ENCODE measurements around the gene ACSM4. TPM values are rescaled to one million over a fixed set of nuclear protein-coding genes. Genes with fewer than 3 reads are reported as not detected.
A peak's percentile ranks its signal among the peaks of the same experiment; 100 is the strongest.

Gene ACSM4
- total and polyA plus RNA-seq, 9 of the 15 experiments (the other 6 are each of a cell fraction or from before 2014, with no cell fraction given) = not detected

DNA sequence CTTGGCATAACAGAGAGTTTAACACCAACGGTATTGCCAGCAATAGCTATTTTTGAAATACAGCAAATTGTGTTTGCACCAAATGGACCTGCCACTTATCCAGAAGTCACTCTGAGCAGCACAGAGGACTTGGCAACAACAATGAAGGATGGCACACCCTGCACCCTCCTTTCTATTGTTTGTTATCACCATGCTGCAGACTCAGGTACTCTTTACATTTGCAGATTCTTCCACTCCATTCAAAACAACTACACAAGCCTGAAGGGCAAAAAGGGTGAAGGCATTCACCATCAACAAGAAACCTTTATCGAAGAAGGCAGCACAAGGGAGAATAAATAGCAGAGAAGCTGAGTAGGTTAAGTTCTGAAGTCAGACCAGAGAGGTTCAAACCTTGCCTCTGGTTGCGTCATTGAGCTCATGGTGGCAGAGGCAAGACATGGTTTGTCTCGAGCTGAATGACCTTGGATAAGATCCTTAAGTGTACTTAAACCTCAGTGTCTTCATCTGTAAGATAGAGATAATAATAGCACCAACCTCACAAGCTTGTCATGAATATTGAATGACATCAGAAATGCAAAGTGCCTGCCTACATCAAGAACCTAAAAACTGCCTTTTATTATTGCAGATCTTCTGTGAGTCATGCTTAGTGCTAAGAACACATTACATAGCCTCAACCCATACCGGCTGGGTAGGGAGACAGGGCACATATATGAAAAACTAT, 1.4 kb upstream of the ACSM4 start (continued):
- TF ChIP-seq, protein P1, sequence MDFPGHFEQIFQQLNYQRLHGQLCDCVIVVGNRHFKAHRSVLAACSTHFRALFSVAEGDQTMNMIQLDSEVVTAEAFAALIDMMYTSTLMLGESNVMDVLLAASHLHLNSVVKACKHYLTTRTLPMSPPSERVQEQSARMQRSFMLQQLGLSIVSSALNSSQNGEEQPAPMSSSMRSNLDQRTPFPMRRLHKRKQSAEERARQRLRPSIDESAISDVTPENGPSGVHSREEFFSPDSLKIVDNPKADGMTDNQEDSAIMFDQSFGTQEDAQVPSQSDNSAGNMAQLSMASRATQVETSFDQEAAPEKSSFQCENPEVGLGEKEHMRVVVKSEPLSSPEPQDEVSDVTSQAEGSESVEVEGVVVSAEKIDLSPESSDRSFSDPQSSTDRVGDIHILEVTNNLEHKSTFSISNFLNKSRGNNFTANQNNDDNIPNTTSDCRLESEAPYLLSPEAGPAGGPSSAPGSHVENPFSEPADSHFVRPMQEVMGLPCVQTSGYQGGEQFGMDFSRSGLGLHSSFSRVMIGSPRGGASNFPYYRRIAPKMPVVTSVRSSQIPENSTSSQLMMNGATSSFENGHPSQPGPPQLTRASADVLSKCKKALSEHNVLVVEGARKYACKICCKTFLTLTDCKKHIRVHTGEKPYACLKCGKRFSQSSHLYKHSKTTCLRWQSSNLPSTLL (IDR thresholded peaks at IDR 0.05) = no peak
- TF ChIP-seq, protein P2, sequence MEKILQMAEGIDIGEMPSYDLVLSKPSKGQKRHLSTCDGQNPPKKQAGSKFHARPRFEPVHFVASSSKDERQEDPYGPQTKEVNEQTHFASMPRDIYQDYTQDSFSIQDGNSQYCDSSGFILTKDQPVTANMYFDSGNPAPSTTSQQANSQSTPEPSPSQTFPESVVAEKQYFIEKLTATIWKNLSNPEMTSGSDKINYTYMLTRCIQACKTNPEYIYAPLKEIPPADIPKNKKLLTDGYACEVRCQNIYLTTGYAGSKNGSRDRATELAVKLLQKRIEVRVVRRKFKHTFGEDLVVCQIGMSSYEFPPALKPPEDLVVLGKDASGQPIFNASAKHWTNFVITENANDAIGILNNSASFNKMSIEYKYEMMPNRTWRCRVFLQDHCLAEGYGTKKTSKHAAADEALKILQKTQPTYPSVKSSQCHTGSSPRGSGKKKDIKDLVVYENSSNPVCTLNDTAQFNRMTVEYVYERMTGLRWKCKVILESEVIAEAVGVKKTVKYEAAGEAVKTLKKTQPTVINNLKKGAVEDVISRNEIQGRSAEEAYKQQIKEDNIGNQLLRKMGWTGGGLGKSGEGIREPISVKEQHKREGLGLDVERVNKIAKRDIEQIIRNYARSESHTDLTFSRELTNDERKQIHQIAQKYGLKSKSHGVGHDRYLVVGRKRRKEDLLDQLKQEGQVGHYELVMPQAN (IDR thresholded peaks at IDR 0.05; ENCODE audit: borderline replicate concordance) = no peak
- TF ChIP-seq STAG1 (CRISPR knock-in tag; IDR thresholded peaks at IDR 0.05; ENCODE audit: borderline replicate concordance) = no peak
- TF ChIP-seq HMG20B (CRISPR knock-in tag; IDR thresholded peaks at IDR 0.05) = no peak
- no peak for TF ChIP-seq NFE2 (IDR thresholded peaks at IDR 0.05; ENCODE audit: low read depth)
- TF ChIP-seq NELFE (IDR thresholded peaks at IDR 0.05; ENCODE audit: insufficient read depth, insufficient read length) = no peak
- no peak for TF ChIP-seq HNRNPLL (IDR thresholded peaks at IDR 0.05; ENCODE audit: low read depth, low read length, poor library complexity, severe bottlenecking)
- peak; percentile 38 for TF ChIP-seq CXXC5 (CRISPR knock-in tag; IDR thresholded peaks at IDR 0.05)
- peak; percentile 60; a peak in 3 of 4 replicates for TF ChIP-seq KDM1A (IDR thresholded peaks at IDR 0.05)
- no peak for TF ChIP-seq CHCHD3 (CRISPR knock-in tag; IDR thresholded peaks at IDR 0.05)
- TF ChIP-seq RCOR1 (IDR thresholded peaks at IDR 0.05; ENCODE audit: borderline replicate concordance in 1 of 2, low read depth in 2 of 2, low read length in 2 of 2) = peak in 1 of 2 experiments; percentile 92; a peak in 2 of 4 replicates
- TF ChIP-seq NR2F6 (CRISPR knock-in tag; IDR thresholded peaks at IDR 0.05) = no peak
- no peak for TF ChIP-seq RAD51 (IDR thresholded peaks at IDR 0.05; ENCODE audit: borderline replicate concordance, low read depth)
- TF ChIP-seq IRF2 (CRISPR knock-in tag; IDR thresholded peaks at IDR 0.05) = no peak
- TF ChIP-seq MECOM (CRISPR knock-in tag; IDR thresholded peaks at IDR 0.05) = no peak; the same call in 1 of the 2 replicates
- TF ChIP-seq PURB (CRISPR knock-in tag; IDR thresholded peaks at IDR 0.05; ENCODE audit: low read depth) = no peak
- TF ChIP-seq NR2C1 (IDR thresholded peaks at IDR 0.05) = no peak
- peak; percentile 50; the same call in 1 of the 2 replicates for TF ChIP-seq NR2C1 (tag; IDR thresholded peaks at IDR 0.05)
- TF ChIP-seq LARP7 (IDR thresholded peaks at IDR 0.05) = no peak
- peak; percentile 23; the same call in 1 of the 2 replicates for TF ChIP-seq NFRKB (IDR thresholded peaks at IDR 0.05; ENCODE audit: low read depth)
- TF ChIP-seq DIDO1 (tag; IDR thresholded peaks at IDR 0.05; ENCODE audit: low read depth) = no peak
- TF ChIP-seq, protein P3, sequence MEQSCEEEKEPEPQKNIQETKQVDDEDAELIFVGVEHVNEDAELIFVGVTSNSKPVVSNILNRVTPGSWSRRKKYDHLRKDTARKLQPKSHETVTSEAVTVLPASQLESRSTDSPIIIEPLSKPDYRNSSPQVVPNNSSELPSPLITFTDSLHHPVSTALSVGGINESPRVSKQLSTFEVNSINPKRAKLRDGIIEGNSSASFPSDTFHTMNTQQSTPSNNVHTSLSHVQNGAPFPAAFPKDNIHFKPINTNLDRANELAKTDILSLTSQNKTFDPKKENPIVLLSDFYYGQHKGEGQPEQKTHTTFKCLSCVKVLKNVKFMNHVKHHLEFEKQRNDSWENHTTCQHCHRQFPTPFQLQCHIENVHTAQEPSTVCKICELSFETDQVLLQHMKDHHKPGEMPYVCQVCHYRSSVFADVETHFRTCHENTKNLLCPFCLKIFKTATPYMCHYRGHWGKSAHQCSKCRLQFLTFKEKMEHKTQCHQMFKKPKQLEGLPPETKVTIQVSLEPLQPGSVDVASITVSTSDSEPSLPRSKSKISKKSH (CRISPR knock-in tag; IDR thresholded peaks at IDR 0.05) = no peak
- TF ChIP-seq FOS (IDR thresholded peaks at IDR 0.05; ENCODE audit: extremely low read depth, insufficient read length) = no peak
- TF ChIP-seq ZC3H8 (IDR thresholded peaks at IDR 0.05) = no peak
- no peak for TF ChIP-seq PML (IDR thresholded peaks at IDR 0.05; ENCODE audit: low read length)
- TF ChIP-seq RBBP5 (IDR thresholded peaks at IDR 0.05; ENCODE audit: borderline replicate concordance, insufficient read depth, low read length, poor library complexity, severe bottlenecking) = no peak
- TF ChIP-seq PTBP1 (IDR thresholded peaks at IDR 0.05; ENCODE audit: low read depth, low read length) = no peak
